WI38 (cell line): ENCODE data around the gene JUNB.
A peak's percentile ranks its signal among the peaks of the same experiment; 100 is the strongest.

ENCODE experiments used
- H3K4me3 ChIP-seq: 2 replicates; pipeline ENCODE4 v1.5.1; 2011; ENCODE audit warnings: low read depth, mild to moderate bottlenecking, control low read depth, low read length
- TF ChIP-seq, protein P1 (sequence below): IDR thresholded peaks from 2 replicates; pipeline ENCODE4 v1.5.1; 2012; ENCODE audit warnings: low read depth, mild to moderate bottlenecking, control low read depth, low read length

The JUNB gene

DNA sequence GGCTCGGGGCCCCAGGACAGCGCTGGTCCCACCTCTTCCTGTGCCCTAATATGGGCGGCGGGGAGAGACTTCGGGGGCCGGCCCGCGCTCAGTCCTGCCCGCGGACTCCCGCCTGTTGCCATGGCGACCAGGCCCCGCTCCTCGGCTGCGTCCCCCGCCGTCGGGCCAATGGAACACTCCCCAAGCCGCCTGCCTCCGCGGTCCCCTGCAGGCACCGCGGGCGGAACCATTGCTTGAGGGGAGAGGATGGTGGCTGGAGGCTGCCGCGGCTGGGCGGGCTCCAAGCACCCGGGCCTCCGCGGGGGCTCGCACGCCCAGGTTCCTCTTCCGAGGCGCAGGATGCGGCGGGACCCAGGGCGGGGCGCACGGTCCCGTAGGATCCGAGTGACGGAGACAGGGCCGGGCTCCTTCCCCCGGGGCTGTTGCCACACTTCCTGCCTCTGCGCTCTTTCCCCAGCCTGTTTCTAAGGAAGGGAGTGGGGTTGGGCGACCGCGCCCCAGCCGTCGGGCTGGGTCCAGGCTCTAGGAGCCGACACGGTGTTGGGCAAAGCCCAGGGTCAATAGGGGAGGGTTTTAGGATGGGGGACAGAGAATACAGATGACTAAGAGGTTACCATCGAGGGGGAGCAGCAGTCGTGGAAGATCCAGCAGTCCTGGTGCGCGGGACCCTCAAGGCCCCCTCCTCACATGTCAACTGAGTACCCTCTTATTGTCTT, 1.2 kb upstream of the JUNB start:
- H3K4me3 ChIP-seq: peak overlapping the region; percentile 91
- TF ChIP-seq, protein P1, sequence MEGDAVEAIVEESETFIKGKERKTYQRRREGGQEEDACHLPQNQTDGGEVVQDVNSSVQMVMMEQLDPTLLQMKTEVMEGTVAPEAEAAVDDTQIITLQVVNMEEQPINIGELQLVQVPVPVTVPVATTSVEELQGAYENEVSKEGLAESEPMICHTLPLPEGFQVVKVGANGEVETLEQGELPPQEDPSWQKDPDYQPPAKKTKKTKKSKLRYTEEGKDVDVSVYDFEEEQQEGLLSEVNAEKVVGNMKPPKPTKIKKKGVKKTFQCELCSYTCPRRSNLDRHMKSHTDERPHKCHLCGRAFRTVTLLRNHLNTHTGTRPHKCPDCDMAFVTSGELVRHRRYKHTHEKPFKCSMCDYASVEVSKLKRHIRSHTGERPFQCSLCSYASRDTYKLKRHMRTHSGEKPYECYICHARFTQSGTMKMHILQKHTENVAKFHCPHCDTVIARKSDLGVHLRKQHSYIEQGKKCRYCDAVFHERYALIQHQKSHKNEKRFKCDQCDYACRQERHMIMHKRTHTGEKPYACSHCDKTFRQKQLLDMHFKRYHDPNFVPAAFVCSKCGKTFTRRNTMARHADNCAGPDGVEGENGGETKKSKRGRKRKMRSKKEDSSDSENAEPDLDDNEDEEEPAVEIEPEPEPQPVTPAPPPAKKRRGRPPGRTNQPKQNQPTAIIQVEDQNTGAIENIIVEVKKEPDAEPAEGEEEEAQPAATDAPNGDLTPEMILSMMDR: no peak

DNA sequence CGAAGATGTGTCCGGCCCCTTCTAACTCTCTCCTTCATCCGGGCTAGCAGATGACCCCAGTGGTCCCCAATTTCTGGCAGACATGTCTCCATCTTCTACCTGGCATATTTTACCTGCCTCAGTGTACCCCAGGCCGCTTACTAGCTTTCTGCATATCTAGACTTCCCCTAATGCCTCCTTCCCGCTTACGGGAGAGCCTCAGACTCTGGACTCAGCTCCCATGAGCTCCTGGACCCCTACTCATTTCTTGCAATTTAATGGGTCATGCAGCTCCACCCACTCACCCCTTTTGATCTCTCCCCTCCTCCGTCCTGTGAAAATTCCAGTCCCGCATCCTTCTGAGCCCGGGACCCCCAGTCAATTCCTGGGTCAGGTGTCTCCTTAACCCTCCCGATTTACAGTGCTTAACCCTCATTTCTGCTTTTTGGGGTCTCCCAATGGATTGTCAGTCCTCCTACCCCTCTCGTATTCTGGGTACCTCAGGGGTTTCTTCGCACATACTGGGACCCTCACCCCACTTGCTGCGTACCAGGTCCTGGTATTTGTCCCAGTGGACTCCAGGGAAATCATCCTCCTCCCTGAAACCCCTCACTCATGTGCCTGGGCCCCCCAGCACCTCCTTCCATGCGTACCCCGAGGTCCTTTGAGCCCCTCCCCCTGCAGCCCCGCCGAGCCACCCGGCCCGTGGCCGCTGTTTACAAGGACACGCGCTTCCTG, 500 bp upstream of the JUNB start:
- H3K4me3 ChIP-seq: peak overlapping the region; percentile 91
- TF ChIP-seq, protein P1: no peak

- TF ChIP-seq, protein P1: no peak
- peak overlapping the region; percentile 91 for H3K4me3 ChIP-seq
Observed at GRCh38 chr19:12792051-12792852, 966 bp downstream of the JUNB start.

- TF ChIP-seq, protein P1: no peak
- H3K4me3 ChIP-seq: peak overlapping the region; percentile 91
Observed at GRCh38 chr19:12792853-12793289, 1.6 kb downstream of the JUNB start.

GRCh38 chr19:12793290-12794195, 2.3 kb downstream of the JUNB start:
- peak overlapping the region; percentile 91 for H3K4me3 ChIP-seq
- TF ChIP-seq, protein P1: no peak

GRCh38 chr19:12794196-12794941, 3.1 kb downstream of the JUNB start:
- TF ChIP-seq, protein P1: no peak
- H3K4me3 ChIP-seq: peak overlapping the region; percentile 91
